Esophagus muscularis mucosa (tissue), 4 donors: ENCODE measurements around the gene CEP57.

Source experiments
- CTCF ChIP-seq, 3 experiments: fragments of 200-600 bp in 2 of 3; fragments of 450-650 bp in 1 of 3; sonication (generic) in 2 of 3; IDR thresholded peaks; one replicate each; pipeline ENCODE4 v1.5.1; 2017 to 2019; ENCODE audit warnings: antibody characterized with exemption in 3 of 3, mild to moderate bottlenecking in 2 of 3, moderate library complexity in 1 of 3
- EP300 ChIP-seq: sonication (generic); formaldehyde crosslinking; IDR thresholded peaks from one replicate; pipeline ENCODE4 v1.6.1; 2017; ENCODE audit warnings: antibody characterized with exemption
- POLR2A ChIP-seq: fragments of 450-650 bp; IDR thresholded peaks from one replicate; pipeline ENCODE4 v1.6.1; 2017; ENCODE audit warnings: antibody characterized with exemption, moderate library complexity, mild to moderate bottlenecking, low read depth

- no peak for TF ChIP-seq CTCF (IDR thresholded peaks at IDR 0.05)
- no peak for TF ChIP-seq POLR2A
- TF ChIP-seq EP300 = no peak
Observed at GRCh38 chr11:95877291-95877690, 87.0 kb downstream of the CEP57 start.
